PFSK-1 (cell line): ENCODE results near the gene PARD6B.

Experiments used
- POLR2AphosphoS5 ChIP-seq: IDR thresholded peaks from 2 replicates; pipeline ENCODE4 v1.6.1; 2012; ENCODE audit warnings: low read depth, mild to moderate bottlenecking, control low read depth, low read length, moderate library complexity
- REST ChIP-seq, 2 experiments: IDR thresholded peaks; 2 replicates each; pipeline versions ENCODE4 v1.6.1 to v1.8.0; 2011 to 2012; ENCODE audit warnings: low read depth in 2 of 2, low read length in 2 of 2, control low read depth in 1 of 2, inconsistent platforms in 1 of 2, mild to moderate bottlenecking in 1 of 2, moderate library complexity in 1 of 2; ENCODE audit not compliant: insufficient read depth in 1 of 2
- TAF1 ChIP-seq: IDR thresholded peaks from 2 replicates; pipeline ENCODE4 v1.6.1; 2012; ENCODE audit warnings: low read length, control low read depth, borderline replicate concordance; ENCODE audit not compliant: insufficient read depth

- TF ChIP-seq TAF1 (no peak), POLR2AphosphoS5 (no peak), REST (IDR thresholded peaks at IDR 0.05; ENCODE audit: insufficient read depth in 1 of 2, low read depth in 2 of 2, low read length in 2 of 2) (no peak)
Observed at GRCh38 chr20:50758992-50759391, 27.6 kb downstream of the PARD6B start.
